ENCODE results near the gene GSTM4.

DNA sequence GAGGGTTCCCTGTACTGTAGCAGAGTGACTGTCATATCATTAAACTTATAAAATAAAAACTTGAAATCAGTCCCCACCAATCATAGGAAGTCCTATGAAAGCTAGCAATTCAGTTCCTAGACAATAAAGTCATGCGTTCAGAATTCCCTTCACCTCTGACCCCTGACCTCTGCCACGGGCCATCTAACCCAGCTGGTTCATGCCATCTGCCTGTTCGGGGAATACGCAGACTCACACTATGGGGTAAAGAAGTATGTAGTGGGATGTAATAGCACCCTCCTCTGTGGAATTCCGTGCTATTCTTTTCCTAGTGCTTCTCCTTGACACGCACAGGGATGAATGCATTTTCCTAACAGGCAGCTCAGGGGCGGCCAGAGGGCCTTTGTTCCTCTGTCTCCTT is 2.1 kb downstream of the GSTM4 start:
- TF ChIP-seq, protein P1, sequence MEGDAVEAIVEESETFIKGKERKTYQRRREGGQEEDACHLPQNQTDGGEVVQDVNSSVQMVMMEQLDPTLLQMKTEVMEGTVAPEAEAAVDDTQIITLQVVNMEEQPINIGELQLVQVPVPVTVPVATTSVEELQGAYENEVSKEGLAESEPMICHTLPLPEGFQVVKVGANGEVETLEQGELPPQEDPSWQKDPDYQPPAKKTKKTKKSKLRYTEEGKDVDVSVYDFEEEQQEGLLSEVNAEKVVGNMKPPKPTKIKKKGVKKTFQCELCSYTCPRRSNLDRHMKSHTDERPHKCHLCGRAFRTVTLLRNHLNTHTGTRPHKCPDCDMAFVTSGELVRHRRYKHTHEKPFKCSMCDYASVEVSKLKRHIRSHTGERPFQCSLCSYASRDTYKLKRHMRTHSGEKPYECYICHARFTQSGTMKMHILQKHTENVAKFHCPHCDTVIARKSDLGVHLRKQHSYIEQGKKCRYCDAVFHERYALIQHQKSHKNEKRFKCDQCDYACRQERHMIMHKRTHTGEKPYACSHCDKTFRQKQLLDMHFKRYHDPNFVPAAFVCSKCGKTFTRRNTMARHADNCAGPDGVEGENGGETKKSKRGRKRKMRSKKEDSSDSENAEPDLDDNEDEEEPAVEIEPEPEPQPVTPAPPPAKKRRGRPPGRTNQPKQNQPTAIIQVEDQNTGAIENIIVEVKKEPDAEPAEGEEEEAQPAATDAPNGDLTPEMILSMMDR (IDR thresholded peaks at IDR 0.05) = no peak
- no peak for TF ChIP-seq EZH2 (IDR thresholded peaks at IDR 0.05; ENCODE audit: borderline replicate concordance, insufficient read depth, low read depth, low read length, poor library complexity, severe bottlenecking)

All from B cell (primary cell).